Muscle layer of duodenum (tissue), 2 donors: ENCODE results near the gene WWOX.
A peak's percentile ranks its signal among the peaks of the same experiment; 100 is the strongest.

Experiments used
- H3K27ac ChIP-seq: one replicate; pipeline ENCODE4 v1.7.0; 2013; ENCODE audit warnings: mild to moderate bottlenecking, low read length
- H3K27me3 ChIP-seq: one replicate; pipeline ENCODE4 v1.7.0; 2013; ENCODE audit warnings: low read depth, mild to moderate bottlenecking, control low read depth, low read length
- H3K36me3 ChIP-seq, 2 donors: one replicate each; pipeline ENCODE4 v1.7.0; 2013; ENCODE audit warnings: low read length in 2 of 2, control low read depth in 1 of 2, mild to moderate bottlenecking in 1 of 2; ENCODE audit not compliant: insufficient read depth in 2 of 2, control insufficient read depth in 1 of 2
- H3K4me1 ChIP-seq, 2 donors: one replicate each; pipeline ENCODE4 v1.7.0; 2013; ENCODE audit warnings: low read length in 2 of 2, mild to moderate bottlenecking in 2 of 2, control low read depth in 1 of 2, moderate library complexity in 1 of 2; ENCODE audit not compliant: insufficient read depth in 2 of 2, control insufficient read depth in 1 of 2
- H3K4me3 ChIP-seq, 2 donors: one replicate each; pipeline ENCODE4 v1.7.0; 2013; ENCODE audit warnings: low read length in 2 of 2, low read depth in 1 of 2, mild to moderate bottlenecking in 1 of 2
- H3K9me3 ChIP-seq, 2 donors: one replicate each; pipeline ENCODE4 v1.7.0; 2013; ENCODE audit warnings: low read length in 2 of 2, control low read depth in 1 of 2, mild to moderate bottlenecking in 1 of 2; ENCODE audit not compliant: control insufficient read depth in 1 of 2
- donor health status: healthy.

The WWOX gene

DNA sequence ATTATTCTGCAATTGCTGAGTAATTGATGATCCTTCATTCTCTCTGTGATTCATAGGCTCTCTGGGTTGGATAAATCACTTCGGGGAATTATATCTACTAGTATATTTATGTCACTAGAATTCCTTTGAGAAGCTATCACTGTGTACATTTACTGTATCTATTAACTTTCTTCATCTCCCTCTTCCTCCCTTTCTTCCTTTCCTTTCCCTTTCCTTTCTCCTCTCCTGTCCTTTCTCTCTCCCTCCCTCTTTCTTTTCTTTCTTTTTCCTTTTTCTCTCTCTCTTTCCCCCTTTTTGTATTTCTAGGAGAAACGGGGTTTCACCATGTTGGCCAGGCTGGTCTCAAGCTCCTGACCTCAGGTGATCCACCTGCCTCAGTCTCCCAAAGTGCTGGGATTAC is 711.8 kb downstream of the WWOX start:
- Histone ChIP-seq H3K4me1 (peaks cover 0 to under 1% of the 10 kb centered on the region in 2 donors), H3K4me3 (no peak overlapping the region), H3K27me3 (no peaks in the 10 kb centered on the region), H3K27ac (no peak overlapping the region), H3K9me3 (peaks cover 0 to 5% of the 10 kb centered on the region in 2 donors), H3K36me3 (no peaks in the 10 kb centered on the region)

DNA sequence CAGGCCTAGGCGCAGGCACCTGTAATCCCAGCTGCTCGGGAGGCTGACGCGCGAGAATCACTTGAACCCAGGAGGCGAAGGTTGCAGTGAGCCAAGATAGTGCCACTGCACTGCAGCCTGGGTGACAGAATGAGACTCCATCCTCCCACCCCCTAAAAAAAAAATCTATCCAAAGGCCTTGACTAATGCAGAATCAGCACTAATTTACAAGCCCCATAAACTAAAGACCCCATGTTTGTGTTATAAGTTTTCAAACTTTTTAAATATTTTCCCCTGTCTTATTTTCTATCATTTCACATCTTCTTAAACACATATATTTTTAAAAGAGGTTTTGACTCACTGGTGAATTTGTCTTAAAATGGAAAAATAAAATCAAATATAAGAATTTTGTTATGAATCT is 713.1 kb downstream of the WWOX start:
- H3K4me3 ChIP-seq = no peak overlapping the region
- no peaks in the 10 kb centered on the region for H3K36me3 ChIP-seq
- no peaks in the 10 kb centered on the region for H3K9me3 ChIP-seq
- H3K27me3 ChIP-seq = no peaks in the 10 kb centered on the region
- peaks cover 0 to 14% of the 10 kb centered on the region in 2 donors for H3K4me1 ChIP-seq
- H3K27ac ChIP-seq = no peak overlapping the region

DNA sequence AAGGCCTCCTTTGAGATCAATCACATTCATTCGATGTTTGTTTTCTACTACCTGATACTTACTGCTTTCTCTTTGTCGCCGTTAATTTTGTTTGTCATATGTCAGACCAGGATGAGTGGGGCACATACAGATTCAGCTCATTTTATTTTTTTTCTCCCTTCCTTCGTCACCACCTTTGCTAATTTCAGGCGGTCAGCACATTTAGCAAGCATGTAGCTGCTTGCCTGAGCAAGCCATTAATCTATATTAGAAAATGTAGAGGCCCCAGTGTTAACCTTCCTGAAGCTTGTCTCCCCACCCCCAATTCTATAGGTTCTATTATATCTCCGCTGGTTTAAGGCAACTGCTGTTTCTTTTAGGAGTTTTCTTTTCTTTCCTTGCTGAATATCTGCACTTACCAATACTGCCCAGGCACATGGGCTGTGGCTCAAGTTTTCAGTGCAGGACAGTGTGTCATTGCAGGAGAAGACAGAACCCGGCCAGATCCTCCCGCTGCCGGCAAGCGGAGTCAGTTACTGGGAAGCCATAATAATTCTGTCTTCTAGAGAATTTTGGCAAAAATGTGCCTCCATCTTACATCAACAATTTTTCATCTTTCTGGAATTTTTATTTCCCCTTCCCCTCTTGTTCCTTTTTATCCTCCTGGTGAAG is 714.3 kb downstream of the WWOX start:
- H3K27ac ChIP-seq = no peak overlapping the region

DNA sequence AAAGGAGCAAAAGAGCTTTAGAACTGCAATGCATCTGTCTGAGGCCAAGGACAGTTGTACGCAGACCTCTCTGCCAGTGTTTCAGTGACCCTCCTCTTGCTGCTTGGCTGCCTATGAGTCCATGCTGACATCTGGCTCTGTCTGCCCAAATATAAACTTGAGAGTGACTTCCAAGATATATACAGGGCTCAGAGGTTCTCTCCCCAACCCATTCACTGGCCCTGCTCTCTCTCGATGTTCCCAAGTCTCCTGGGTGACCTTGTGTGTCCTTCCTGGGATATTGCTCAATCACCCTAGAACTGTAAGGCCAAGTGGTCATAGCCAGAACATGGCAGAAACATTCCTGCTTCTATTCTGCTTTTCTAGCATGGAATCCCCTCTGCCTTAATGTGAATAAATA is 716.3 kb downstream of the WWOX start:
- no peaks in the 10 kb centered on the region for H3K36me3 ChIP-seq
- peak overlapping the region; percentile 1 for H3K27ac ChIP-seq
- H3K9me3 ChIP-seq = no peaks in the 10 kb centered on the region
- H3K27me3 ChIP-seq = no peaks in the 10 kb centered on the region
- no peak overlapping the region for H3K4me3 ChIP-seq
- peaks cover 0 to 17% of the 10 kb centered on the region in 2 donors for H3K4me1 ChIP-seq

More for the DNA sequence above, 714.3 kb downstream of the WWOX start:
- Histone ChIP-seq H3K27me3 (no peaks in the 10 kb centered on the region), H3K36me3 (no peaks in the 10 kb centered on the region), H3K4me1 (peaks cover 0 to 17% of the 10 kb centered on the region in 2 donors), H3K4me3 (no peak overlapping the region), H3K9me3 (no peaks in the 10 kb centered on the region)

GRCh38 chr16:78816499-78817195 is 717.2 kb downstream of the WWOX start:
- no peaks in the 10 kb centered on the region for H3K36me3 ChIP-seq
- no peak overlapping the region for H3K4me3 ChIP-seq
- no peak overlapping the region for H3K27ac ChIP-seq
- no peaks in the 10 kb centered on the region for H3K27me3 ChIP-seq
- peaks cover 0 to 17% of the 10 kb centered on the region in 2 donors for H3K4me1 ChIP-seq
- no peaks in the 10 kb centered on the region for H3K9me3 ChIP-seq

DNA sequence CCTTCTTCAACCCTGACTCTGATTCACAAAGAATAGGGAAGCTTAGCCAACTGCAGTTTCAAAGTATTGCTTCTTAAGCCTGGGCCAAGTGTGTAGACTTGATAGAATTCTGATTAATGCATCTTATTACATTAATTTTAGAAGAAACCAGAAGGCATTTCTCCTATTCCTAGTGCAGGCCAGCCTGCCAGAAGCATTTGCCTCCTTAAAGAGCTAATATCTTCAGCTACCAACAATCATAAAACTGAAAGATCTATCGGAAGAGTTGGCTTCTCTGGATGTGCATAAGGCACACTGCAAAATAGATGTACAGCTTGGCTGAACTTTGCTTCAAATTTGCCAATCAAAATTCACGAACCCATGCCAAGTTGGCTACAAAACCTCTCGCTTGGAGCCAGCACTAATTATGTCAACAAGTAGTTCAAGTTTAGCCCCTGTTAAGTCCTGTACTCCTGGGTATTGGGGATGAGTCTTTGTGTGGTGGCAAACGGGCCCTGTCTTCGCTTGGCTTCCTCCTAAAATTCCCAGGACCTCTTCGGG is 717.8 kb downstream of the WWOX start:
- no peaks in the 10 kb centered on the region for H3K9me3 ChIP-seq
- H3K4me1 ChIP-seq = peaks cover 0 to 17% of the 10 kb centered on the region in 2 donors
- no peaks in the 10 kb centered on the region for H3K27me3 ChIP-seq
- no peak overlapping the region for H3K4me3 ChIP-seq
- H3K27ac ChIP-seq = no peak overlapping the region
- H3K36me3 ChIP-seq = no peaks in the 10 kb centered on the region

DNA sequence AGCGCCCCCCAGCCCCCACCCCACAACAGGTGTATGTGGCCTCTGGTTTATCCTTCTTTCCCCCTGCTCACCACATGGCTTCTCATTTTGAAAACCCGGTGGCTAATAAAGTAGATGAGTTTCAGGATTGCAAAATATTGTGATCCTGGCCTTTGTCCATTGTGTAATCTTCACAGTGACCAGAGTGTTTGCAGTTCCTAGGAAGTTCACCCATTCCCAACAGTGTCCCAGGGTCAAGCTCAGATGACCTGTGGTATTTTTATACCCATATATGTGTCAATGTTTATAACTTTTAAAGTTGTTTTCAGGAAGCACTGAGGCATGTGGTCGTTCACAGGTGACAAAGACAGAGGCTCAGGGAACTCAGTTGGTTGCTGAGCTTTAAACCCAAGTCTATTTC is 721.9 kb downstream of the WWOX start:
- Histone ChIP-seq H3K36me3 (no peaks in the 10 kb centered on the region), H3K4me1 (peaks cover 0 to 16% of the 10 kb centered on the region in 2 donors), H3K4me3 (no peak overlapping the region), H3K9me3 (no peaks in the 10 kb centered on the region), H3K27ac (no peak overlapping the region), H3K27me3 (no peaks in the 10 kb centered on the region)

DNA sequence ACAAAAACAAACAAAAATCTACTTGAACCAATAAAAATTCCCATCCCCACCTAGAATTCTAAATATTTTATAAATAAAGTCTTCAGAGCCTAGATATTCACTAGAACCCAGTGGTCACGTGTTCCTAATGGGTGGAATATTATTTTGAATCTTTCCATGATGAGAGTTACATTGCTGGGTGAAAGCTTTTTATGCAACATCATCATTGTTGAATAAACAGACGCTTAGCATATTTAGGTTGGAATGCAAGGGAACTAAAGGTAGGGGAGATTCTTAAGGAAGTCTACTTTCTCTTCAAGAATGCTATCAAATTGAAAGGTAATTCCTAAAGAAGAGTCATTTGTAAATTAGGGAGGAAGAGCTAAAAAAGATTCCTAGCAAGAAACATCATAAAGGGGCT is 723.1 kb downstream of the WWOX start:
- no peak overlapping the region for H3K27ac ChIP-seq
- H3K9me3 ChIP-seq = no peaks in the 10 kb centered on the region
- H3K27me3 ChIP-seq = no peaks in the 10 kb centered on the region
- peaks cover 0 to 4% of the 10 kb centered on the region in 2 donors for H3K4me1 ChIP-seq
- no peak overlapping the region for H3K4me3 ChIP-seq
- H3K36me3 ChIP-seq = no peaks in the 10 kb centered on the region

GRCh38 chr16:78823027-78823426 is 723.6 kb downstream of the WWOX start:
- Histone ChIP-seq H3K27me3 (no peaks in the 10 kb centered on the region), H3K4me1 (no peaks in the 10 kb centered on the region), H3K36me3 (no peaks in the 10 kb centered on the region), H3K9me3 (no peaks in the 10 kb centered on the region), H3K27ac (no peak overlapping the region), H3K4me3 (no peak overlapping the region)

- H3K4me3 ChIP-seq = no peak overlapping the region
- H3K27me3 ChIP-seq = no peaks in the 10 kb centered on the region
- H3K4me1 ChIP-seq = no peaks in the 10 kb centered on the region
- no peaks in the 10 kb centered on the region for H3K9me3 ChIP-seq
- H3K27ac ChIP-seq = no peak overlapping the region
- H3K36me3 ChIP-seq = no peaks in the 10 kb centered on the region
Measured at GRCh38 chr16:78829280-78829679, 729.8 kb downstream of the WWOX start.

DNA sequence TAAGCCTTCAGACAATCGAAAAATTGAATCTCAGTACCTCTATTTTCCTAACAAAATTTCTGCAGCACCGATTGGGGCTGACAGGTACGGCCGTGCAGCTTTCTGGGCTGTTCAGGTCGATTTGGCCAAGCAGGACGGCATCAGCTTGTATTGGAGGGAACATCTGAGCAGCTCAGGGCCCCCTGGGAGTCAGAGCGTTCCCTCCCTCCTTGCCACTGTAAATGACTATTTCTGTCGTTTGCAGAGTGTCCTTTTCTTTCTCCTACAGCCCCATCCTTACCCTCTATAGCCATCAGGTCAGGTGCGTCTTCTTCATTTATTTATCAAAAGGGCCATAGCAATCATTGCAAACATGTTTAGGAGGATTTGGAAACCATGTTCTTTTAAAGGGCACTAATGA is 731.1 kb downstream of the WWOX start:
- no peaks in the 10 kb centered on the region for H3K27me3 ChIP-seq
- no peaks in the 10 kb centered on the region for H3K4me1 ChIP-seq
- no peak overlapping the region for H3K27ac ChIP-seq
- H3K9me3 ChIP-seq = no peaks in the 10 kb centered on the region
- H3K36me3 ChIP-seq = no peaks in the 10 kb centered on the region
- no peak overlapping the region for H3K4me3 ChIP-seq
